HG03457 (cell line): ENCODE data around the gene DLST.
A peak's percentile ranks its signal among the peaks of the same experiment; 100 is the strongest.

ENCODE experiments used
- ATAC-seq: cut with Tn5 transposase; IDR thresholded peaks from one replicate; pipeline ENCODE4 v1.9.1; 2021; ENCODE audit warnings: moderate number of reproducible peaks; ENCODE audit not compliant: unreplicated experiment

The DLST gene

DNA sequence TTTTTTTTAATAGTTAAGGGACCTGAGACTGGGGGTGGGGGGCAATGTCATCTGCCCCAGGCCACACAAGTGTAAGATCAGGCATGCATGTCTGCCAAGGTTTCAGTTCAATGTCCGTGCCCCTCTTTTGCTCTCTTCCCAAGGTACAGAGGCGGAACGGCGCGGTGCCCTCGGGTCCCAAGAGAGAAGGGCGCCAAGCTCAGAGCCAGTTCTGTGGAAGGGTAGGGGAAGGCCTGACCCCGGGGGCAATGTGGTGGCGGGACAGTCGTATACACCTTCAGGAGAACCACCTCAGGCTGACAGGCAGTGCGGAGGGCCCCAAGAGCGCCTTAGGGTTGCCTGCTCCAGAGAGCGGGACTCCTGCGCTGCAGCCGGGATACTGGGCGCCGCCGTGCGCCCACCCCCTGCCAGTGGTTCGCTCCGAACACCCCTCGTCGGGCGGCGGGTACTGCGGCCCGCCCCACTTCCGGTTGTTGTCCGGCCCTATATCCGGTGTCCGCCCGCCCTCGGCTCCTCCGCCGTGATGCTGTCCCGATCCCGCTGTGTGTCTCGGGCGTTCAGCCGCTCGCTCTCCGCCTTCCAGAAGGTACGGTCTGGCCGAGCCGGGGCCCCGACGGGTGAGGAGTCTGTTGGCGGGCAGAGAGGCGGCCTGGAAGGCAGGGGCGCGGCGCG, at the start of gene DLST:
DLST (plus strand) TSS at position 486 of the 672 bp plus-strand sequence; CDS start at position 524, 38 bp downstream.
- peak; percentile 67 for ATAC-seq

- no peak for ATAC-seq
Observed at GRCh38 chr14:74832849-74833248, 48.9 kb upstream of the DLST start.

DNA sequence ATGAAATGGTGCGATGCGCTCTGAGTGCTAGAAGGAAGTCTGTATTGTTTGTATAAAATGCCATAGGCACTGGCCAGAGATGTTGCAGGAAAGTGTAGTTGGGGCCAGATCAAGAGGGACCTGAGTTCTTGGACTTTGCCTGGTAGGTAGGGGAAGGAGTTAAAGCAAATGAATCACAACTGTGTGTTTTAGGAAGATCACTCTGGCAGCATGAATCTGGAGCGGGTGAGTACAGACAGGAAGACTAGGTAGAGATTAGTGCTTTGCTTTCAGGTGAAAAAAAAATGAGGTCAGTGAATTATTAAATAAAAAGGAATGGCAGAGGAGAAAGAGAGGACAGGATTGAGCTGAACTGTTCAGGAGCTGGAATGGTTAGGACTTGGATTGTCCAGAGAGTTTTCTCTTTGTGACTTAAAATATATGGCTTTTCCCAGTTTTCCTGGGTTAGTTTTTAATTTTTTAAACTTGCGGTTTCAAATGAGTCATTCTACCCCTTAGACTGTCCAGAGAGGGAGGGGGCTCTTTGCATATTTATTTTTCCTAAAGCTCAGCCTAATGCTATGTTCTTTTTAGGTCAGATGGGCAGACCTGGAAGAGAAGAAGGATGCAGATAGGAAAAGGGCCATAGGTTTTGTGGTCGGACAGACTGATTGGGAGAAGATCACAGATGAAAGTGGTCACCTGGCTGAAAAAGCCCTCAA, 46.9 kb upstream of the DLST start:
- ATAC-seq: no peak

DNA sequence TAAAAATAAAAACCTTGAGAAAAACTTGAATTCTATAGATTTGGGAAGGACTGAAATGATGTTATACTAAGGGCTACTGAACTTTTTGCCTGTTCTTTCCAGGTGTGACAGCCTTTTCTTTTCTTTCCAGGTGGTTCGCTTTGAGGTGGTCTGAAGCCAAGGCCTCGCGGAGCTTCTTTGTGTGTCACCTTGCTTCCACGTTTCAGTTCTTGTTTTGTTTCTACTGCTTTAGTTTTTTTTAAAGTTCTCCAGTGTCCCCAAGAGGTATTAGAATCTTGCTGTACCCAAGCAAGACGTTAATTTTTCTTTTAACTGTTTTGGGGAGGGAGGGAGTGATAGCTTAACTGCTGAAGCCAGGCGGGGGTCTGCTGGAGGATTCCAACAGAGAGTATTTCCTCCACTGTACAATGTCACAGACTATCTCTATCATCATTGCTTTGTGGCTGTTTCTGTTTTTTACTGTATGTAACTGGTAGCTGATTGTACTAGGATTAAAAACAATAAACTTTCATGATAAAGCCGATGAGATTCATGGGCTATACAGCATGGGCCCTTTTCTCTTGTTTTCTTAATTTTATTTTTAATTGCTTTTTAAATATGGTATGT, 46.0 kb upstream of the DLST start:
- ATAC-seq: no peak

- ATAC-seq: no peak
Observed at GRCh38 chr14:74836251-74836960, 45.3 kb upstream of the DLST start.

GRCh38 chr14:74838166-74838565, 43.5 kb upstream of the DLST start:
- no peak for ATAC-seq

DNA sequence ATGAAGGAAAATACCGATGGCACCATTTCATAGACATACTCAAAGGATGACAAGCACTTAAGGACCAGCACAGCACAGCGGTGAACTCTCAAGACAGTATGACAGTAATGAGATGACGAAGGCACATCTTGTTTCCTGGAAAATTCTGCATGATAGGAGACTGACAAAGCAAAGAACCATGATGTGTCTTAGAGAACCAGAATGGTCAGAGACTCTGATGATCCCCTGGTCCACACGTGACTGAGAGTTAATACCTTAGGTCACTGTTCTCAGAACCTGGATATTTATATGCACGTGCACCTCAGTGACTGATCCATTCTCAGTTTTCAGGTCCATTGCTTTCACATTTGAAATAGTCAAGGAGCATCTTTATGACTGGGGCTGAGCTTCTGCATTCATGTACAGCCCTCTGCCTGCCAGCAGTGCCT, 41.1 kb upstream of the DLST start:
- no peak for ATAC-seq

- peak; percentile 70 for ATAC-seq
Observed at GRCh38 chr14:74841230-74842207, 40.2 kb upstream of the DLST start.

GRCh38 chr14:74843653-74844052, 38.1 kb upstream of the DLST start:
- ATAC-seq: no peak

DNA sequence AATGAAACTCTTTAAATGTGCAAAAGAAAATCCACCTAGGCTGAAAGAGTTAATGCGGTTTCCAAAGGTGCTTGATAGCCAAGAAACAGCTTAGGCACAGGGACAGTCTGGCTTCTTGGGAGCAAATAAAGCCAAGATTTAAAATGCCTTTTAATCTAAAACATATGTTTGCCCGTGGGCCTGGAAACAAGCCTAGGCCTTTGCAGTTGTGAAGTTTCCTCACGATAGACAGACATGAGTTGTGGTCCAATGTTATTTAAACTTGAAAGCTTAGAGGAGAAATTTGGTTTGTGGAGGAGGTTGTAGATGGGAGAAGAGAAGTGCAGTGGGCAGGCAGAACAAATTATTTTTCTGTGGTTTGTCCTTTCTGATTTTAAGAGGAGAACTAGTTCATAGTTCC, 35.5 kb upstream of the DLST start:
- ATAC-seq: no peak

DNA sequence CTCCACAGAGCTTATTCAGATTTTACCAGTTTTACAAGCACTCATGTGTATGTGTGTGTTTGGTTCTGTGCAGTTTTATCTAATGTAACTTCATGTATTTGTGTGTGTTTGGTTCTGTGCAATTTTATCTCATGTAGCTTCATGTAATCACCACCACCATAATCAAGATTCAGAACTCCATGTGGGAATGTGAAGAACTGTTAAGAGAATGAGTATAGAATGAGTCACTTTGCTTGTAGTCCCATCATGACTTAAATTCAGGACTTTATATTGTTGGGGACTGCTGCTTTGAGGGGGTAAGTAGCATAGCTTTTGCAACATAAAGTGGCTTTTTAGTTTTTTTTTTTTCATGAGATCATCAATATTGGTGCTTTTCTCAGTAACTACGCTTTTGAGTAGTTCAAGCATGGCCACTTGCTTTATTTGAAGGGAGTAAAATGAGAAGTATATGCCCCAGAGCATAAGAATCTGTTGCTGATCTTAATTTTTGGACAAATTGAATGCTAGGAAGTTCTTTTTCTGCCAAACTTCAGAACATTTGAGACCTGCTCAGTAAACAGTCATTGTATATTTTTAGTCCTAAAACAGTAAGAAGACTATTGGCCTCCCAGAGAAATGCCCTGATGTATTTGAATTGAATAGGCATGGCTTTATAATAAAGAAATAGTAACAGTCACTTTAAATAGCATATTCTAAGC, 34.6 kb upstream of the DLST start:
- no peak for ATAC-seq

- no peak for ATAC-seq
Observed at GRCh38 chr14:74848768-74849167, 32.9 kb upstream of the DLST start.

DNA sequence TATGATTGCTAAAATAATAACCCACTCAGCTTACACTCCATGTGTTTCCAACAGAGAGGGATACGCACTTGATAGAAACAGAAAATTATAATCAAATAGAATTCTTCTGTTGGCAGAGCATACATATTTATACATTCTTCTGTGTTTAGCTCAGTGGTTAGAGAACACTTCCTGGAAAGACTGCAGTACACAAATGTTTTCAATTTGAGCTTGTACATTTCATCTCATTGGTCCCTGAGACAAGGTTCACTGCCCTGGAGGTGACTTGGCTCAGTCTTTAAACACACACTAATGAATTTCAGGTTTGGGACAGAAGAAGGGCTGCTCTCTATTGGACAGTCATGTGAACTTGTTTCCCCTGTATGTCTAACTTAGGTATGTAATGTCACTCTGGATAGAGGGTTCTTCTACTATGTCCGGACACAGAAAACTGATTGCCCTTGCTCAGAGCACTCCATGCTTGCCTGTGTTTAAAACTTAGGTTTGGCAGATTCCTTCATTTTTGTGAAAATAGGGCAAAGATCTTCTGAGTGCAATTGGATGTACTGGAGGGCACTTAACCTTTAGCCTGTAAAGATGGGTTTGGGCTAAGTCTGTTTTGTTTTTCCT, 28.7 kb upstream of the DLST start:
- ATAC-seq: no peak

DNA sequence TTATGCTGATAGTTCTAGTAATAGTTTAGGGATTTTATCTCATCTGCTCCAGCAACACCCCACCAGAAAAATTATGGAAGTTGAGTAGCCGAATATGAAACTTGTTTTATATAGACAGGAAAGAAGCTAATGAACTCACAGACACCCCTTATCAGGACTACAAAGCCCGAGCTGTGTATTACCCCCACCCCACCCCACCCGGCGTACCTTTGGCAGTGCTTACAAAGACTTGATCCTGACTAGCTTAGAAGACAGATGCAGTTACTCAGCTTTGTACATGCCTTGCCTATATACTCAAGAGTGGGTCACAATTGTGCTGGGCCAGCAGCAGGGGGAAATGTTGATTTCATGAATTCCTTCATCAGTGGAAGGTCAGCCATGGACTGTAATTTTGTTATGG, 28.1 kb upstream of the DLST start:
- no peak for ATAC-seq

DNA sequence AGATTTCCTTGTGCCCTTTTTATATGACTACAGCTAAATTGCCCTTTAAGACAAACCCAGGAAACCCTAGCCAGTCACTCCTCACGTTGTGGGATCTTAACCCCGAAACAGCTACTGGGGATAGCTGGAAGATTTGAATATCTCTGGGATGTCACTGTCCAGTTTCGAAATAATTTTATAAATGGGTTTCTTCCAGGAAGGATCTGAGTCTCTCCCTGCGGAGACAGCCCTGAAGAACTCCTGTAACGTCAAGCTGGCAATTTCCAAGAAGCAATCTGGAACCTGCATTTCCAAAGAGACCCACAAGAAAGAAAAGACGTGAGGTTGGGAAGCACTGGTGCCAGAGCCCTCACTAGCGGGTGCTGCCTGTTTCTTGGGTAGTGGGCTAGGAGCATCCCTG, 26.7 kb upstream of the DLST start:
- no peak for ATAC-seq

GRCh38 chr14:74855945-74856344, 25.8 kb upstream of the DLST start:
- no peak for ATAC-seq

DNA sequence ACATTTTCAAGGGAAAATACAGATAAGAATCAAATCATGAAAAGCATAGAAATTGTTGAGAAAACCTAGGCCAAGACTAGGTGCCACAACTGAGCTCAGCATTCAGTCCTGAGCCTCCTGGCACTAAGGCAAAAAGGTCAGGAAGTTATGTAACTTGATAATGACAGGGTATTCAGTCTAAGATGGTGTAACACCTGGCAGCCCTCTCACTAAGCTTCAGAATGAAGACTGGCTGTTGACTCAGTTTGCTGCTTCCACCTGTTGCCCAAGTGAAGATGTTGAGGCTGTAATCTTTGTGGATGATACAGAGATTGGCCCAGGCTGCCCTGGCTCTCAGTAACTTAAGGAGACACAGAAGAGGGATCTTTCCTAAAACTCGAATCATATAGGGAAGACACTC, 25.4 kb upstream of the DLST start:
- no peak for ATAC-seq

- no peak for ATAC-seq
Observed at GRCh38 chr14:74858022-74858421, 23.7 kb upstream of the DLST start.

DNA sequence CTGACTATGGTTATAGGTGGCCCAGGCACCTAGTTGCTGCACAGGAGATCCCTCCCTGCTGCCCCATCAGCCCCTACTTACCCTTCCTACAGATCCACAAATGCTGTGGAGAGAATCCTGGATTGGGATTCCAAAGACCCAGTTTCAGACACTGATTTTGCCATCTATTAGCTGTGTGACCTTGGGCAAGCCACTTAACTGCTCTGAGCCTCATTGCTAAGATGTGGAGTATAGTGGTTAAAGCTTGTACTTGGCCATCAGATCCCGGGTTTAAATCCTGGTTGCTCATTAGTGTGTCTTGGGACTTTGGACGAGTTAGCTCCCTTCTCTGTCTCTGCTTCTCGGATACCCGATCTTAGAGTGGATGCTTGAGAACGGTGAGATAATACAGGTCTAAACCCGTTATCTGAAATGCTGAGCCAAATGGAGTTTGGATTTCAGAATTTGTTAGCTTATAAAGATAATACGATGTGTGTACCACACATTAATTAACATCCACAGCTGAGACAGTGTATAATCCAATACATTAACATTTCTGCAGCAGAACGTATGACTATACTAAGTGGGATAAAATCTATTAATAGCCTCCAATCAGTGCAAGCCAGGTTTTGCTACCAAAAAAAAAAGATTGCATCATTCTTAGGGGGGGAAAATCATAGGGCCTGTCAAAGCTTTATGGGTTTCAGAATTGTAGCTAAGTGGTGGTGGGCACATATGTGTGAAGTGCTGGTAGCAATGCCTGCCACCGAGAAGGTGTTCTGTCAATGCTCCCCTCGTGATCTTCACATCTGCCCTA, 21.8 kb upstream of the DLST start:
- ATAC-seq: no peak
